Measurements from ENCODE around the gene ETV5.
"Not testable (repeated sequence)": the region's sequence is repeated elsewhere in the genome, so short reads cannot be mapped to it uniquely, and the experiment has no call there.

Gene ETV5

DNA sequence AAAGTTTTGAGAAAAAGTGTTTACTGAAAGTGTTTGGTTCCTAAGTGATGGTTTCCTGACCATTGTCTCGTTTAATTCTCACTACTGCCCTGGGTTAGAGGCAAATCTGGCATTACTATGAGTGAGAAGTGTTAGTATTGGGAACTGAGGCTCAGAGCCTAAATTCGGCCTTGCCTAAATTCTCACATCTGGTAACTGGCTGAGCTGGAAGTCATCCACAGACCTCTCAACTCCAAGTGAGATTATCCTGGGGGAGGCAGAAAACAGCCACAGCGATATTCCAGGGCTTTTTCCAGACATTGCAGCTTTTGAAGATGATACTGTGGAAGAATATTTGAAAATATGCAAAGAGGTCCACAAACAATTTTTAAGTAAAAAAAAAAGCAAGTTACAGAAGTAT is 86.0 kb downstream of the ETV5 start:
- DNase-seq (ENCODE audit: low read depth in 2 of 2): no peak

DNA sequence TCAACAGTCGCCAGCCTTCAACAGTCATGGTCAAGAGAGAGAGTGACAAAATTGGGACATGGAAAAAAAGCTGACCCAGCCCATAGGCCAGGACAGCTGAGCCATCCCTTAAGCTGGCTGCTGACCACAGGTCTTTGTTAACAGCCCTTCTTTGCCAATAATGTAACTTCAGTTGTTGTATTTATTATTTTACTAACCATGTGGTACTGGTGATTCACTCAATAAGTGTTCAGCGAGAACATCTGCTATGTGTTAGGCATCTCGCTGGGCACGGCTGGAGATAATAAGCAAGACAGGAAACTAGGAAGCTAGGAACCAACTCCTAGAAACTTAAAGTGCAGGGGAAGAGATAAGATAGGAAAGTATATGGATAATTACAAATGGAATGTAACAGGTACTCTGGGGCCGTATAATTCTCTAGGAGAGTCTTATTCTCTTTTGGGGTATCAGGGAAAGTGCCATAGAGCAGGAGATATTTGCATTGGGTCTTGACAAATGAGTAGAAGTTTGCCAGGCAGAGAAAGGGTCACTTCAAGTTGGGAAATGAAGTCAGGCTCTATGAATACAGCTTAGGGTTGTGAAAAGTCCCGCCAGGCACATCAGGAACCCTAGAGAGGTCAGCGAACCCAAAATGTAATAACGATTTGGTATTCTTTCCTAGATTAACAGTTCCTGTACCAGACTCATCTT is 87.1 kb downstream of the ETV5 start:
- DNase-seq (ENCODE audit: low read depth in 2 of 2): no peak

DNA sequence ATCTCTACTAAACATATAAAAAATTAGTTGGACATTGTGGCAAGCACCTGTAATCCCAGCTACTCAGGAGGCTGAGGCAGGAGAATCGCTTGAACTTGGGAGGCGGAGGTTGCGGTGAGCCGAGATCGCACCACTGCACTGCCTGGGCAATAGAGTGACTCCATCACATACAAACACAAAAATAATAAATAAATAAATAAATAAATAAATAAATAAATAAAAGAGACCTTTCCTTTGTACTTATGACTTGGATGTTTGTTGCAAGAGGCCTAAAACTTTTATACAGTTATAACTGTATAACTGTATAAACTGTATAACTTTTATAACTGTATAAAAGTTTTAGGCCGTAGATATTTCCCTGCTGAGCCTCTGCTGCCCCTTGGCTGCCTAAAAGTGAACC is 87.6 kb downstream of the ETV5 start:
- DNase-seq (ENCODE audit: low read depth in 2 of 2): not testable (repeated sequence)

DNA sequence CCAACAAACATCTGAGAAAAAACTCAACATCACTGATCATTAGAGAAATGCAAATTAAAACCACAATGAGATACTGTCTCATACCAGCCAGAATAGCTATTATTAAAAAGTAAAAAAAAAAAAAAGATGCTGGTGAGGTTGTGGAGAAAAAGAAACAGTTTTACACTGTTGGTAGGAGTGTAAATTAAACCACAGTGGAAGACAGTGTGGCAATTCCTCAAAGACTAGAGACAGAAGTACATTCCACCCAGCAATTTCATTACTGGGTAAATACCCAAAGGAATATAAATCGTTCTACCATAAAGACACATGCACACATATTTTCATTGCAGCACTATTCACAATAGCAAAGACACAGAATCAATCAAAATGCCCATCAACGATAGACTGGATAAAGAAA is 89.6 kb downstream of the ETV5 start:
- not testable (repeated sequence) for DNase-seq (ENCODE audit: low read depth in 2 of 2)

DNA sequence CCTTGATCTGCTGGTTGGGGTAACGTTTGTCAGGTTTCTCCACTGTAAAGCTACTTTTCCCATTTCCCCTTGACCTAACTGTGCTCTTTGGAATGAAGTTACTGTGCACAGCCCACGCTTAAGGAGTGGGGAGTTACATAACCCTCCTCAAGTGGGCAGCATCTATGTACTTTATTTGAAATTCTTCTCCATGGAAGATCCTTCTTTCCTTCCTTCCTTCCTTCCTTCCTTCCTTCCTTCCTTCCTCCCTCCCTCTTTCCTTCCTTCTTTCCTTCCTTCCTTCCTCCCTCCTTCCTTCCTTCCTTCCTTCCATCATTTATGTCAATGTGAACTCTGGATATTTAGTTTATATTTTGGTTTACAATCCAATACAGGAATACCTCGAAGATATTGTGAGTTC is 94.0 kb downstream of the ETV5 start:
- DNase-seq (ENCODE audit: low read depth in 2 of 2): no peak

DNA sequence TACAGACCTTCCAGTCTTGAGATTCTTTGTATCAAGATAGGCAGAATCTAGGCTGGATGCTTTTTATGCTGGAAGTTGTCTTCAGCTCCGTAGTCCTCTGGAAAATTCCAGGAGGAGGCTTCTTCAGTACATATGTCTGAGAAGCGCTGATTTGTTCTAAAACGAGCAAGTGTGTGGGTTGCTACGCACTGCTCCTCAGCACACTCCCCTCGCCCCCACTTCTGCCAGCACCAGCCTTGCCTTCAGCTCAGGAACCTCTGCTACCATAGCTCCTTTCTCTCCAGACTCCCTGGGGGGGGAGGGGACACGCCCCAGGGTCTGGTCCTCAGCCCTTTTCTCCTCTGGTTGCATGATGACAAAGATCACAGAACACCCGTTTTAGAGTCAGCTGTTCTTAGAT is 95.6 kb downstream of the ETV5 start:
- DNase-seq (ENCODE audit: low read depth in 2 of 2): no peak

DNA sequence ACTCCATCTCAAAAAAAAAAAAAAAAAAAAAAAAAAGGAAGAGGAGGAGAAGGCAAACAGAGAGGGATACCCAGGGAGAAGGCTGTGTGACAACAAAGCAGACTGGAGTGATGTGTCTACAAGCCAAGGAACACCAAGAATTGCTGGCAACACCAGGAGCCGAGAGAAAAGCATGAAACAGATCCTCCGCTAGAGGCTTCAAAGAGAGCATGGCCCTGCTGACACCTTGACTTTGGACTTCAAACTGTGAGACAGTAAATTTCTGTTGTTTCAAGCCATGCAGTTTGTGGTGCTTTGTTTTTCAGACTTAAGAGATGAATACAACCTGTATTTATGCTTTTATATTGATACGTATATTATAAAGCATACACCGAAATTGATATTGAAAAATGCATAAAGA is 96.8 kb downstream of the ETV5 start:
- DNase-seq (ENCODE audit: low read depth in 2 of 2): no peak

DNA sequence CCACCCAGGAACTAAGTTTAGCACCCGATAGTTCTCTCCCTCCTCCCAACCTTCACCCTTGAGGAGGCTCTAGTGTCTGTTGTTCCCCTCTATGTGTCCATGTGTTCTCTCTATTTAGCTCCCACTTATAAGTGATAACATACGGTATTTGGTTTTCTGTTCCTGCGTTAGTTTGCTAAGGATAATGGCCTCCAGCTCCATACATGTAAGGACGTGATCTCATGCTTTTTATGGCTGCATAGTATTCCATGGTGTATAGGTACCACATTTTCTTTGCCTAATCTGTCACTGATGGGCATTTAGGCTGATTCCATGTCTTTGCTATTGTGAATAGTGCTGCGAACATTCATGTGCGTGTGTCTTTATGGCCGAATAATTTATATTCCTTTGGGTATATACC is 104.2 kb downstream of the ETV5 start:
- DNase-seq (ENCODE audit: low read depth in 2 of 2): no peak

DNA sequence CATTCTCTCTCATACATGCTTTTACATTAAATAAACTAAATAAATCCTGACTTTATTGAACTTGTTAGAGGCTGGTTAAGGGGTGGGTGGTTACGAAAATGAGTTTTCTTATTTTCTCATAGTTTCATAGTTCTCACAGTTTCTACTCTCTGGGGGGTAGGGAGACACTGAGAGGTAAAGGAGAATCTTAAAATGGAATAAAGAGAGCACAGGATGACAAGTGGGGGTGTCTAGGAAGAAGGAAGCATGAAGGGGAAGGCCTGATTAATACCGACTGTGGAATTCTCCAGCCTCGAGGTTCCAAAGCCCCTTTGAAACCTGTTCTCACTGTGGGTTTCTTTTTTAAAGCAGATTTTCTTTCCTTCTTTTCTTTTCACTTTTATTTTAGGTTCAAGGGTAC is 104.7 kb downstream of the ETV5 start:
- DNase-seq (ENCODE audit: low read depth in 2 of 2): no peak

DNA sequence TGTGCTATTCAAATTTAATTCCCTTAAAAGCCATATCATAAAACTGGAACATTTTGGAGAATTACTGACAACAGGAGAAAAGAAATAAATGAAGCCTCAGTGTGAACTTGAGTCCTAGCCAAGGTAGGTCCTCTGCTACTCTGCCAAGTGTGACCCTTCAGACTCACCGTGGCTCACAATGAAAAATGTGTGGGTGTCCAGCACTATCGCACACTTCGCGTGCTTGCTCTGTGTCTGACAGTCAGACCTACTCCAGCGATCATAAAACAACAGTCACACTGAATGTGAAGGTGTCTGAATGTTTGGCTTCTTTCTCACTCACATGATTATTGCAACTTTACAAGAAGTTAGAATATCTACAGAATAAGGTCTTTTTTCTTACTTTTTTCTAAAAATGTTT is 105.3 kb downstream of the ETV5 start:
- DNase-seq (ENCODE audit: low read depth in 2 of 2): no peak

DNA sequence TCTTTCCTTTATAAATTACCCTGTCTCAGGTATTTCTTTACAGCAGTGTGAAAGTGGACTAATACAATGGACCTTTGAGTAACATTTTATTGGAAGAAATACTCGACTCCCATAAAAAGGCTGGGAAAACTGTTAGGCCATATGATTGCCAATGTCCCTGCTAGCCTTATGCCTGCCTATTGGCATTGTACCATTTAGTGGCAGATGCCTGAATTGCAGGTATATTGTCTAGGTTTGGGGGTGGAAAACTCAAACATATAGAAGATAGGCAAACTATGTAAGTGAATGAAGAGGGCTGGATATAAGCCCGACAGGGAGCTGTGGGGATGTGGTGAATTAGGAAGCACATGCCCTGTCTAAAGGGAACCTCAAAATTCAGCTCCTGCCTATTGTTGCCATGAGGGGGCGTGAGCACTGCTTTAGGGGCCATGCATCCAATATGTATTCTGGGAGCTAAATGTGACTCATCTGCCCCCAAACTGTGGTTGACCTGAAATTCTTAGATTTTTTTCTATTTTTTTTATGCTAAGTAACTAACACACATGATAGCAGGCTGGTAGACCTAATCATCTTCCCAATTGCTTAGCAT is 105.9 kb downstream of the ETV5 start:
- no peak for DNase-seq (ENCODE audit: low read depth in 2 of 2)

DNA sequence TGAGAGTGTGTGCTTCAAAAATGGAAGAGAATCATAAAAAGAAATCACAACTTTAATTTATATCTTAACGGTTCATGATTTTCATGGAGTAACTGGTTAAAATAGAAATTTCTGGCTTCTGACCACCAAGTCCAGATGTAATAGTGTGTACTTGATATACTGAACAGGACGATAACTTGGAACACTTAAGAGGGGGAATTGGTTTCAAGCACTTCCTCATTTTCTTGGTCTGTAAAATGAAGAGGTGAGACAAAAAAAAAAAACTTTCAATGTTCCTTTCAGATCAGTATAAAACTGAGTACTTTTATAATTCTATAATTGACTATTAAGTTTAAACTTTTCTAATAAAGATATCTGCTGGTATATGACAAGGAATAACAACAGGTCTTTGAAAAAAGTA is 107.0 kb downstream of the ETV5 start:
- DNase-seq (ENCODE audit: low read depth in 2 of 2): no peak

DNA sequence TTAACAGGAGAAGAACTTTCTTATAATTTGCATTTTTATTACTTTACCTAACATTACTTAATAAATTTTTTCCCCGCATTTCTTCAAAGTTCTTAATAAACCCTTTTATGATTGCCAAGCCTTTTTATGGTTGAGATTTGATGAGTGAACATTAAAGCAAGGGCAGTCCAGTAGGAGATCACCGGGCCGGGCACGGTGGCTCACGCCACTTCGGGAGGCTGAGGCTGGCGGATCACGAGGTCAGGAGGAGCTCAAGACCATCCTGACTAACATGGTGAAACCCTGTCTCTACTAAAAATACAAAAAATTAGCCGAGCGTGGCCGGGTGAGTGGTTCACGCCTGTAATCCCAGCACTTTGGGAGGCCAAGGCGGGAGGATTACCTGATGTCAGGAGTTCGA is 109.7 kb downstream of the ETV5 start:
- no peak for DNase-seq (ENCODE audit: low read depth in 2 of 2)

DNA sequence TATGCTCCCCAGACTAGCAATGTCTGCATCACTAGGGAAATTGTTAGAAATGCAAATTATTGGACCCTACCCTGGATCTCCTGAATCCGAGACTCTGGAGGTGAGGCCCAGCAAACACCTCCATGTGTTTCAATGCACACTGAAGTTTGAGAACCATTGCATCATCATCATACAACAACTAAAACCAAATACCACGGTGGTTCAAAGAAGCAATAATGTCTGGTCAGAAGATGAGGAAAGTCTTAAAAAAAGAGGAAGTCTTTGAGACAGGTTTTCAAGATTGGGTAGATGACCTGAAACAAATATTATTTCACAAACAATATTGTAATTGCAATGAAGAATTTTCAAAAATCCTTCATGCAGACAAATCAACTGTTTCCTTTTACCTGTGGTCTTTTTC is 110.8 kb downstream of the ETV5 start:
- DNase-seq (ENCODE audit: low read depth in 2 of 2): no peak

DNA sequence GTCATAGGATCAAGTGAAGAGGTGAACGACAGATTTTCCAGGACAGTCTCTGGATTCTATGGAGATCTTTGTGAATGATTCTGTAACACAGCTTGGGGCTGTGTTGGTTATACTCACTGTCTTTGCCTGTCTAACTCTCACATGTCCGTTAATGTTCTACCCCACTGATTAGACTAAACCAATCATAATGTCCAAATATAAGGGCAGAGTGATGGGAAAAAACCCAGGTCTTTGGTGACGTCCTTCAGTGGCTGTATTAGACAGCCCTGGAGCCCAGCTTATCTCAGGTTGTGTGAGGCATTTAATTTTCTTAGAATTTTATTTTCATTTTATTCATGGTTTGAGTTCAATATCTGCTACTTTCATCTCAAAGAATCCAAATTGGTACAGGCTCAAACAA is 111.8 kb downstream of the ETV5 start:
- DNase-seq (ENCODE audit: low read depth in 2 of 2): no peak

All from stimulated activated CD8-positive, alpha-beta memory T cell treated with anti-CD3 and anti-CD28 coated beads, Interleukin-15, amount 100 ng/mL, for 48 hours (primary cell).